ENCODE measurements around the gene DACH1.
"Not testable (repeated sequence)": the region's sequence is repeated elsewhere in the genome, so short reads cannot be mapped to it uniquely, and the experiment has no call there.

The DACH1 gene

DNA sequence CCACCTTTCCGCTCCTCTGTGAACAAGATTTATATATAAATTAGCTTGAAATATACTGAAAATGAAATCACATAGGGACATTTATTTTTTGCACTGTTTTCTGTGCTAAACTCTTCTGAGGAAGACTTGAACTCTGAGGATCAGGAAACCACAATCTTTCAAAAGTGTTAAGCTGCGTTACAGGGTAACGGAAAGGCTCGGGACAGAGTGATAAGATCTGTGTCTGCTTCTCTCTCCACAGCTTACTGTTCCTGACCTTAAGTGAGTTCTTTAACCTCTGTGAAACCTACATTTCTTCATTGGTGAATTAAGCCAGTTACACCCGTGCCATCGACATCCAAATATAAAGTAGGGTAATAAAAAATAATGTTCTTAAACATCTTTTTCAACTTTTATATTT lies 38.9 kb downstream of the DACH1 start:
- DNase-seq: no peak

DNA sequence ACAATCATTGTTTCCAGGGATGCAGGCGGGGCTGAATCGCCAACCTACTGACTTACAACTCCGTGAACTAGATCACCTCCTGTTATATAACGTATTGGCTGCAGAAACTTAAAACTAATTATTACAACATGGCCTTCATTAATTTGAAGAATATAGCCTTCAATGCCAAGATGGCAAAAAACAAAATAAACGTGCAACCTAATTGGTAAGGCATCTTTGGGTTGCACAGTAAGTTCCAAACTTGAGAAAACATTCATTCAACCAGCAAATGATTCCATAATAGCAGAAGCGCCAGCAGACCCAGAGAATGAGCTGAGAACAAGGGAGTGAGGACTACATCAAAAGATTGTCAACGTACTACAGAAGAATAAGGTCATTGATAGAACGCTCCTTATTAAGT lies 39.8 kb downstream of the DACH1 start:
- no peak for DNase-seq

DNA sequence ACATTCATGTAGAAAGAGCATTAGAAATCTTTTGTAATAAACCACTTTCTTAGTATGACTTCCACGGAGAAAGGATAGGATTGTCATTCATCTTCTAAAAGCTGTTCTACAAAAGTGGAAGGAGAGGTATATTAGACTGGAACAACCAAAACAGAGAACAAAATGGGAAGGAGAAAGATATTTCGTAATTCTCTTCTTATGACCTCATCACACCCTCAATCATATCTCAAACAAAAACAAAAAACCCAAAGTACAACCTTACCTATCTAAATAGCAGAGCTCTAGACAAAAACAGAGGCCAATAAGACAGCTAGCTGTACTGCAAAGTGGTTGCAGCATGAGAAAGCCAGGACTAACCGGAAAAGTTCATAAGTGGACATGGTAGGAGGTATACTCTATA lies 46.3 kb downstream of the DACH1 start:
- no peak for DNase-seq

DNA sequence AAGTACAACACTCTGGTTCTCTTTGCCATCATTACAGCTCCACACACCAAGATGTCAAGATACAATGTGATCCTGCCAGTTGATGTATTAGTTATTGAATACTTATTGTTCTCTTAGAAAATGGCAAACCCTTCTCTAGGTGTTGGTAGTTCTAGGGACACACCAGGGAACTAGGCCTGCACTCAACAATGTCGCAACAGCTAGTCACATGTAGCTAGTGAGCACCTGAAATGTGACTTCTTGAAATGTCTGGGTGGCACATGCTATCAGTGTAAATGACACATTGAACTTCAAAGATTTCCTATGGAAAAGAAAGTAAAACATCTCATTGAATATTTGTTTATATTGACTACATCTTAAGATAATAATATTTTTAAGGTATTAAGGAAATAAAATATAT lies 49.7 kb downstream of the DACH1 start:
- DNase-seq: no peak

DNA sequence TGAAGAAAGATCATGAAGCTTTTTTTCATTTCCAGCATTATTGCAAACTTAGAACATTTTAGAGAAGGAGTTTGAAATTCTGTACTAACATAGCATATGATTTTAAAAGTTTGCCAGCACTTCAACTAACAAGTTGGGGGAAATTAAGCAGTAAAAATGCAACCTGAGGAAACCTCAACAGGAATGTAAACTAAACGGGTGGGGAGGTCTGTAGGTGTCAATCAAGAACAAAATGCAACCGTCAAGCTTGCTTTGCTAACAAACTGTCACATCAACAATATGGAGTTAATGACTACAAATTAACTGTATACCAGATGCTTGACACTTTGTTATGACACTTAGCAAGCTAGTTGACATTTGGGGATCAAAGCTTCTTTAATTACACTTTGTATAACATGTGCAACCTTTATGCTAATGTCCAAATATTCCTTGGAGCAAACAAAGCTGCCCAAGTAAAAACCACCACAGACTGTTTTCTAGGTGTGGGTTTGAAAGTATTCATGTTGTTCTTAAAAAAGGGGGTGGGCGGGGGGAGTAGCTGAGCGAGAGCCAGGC lies 52.1 kb downstream of the DACH1 start:
- no peak for DNase-seq

DNA sequence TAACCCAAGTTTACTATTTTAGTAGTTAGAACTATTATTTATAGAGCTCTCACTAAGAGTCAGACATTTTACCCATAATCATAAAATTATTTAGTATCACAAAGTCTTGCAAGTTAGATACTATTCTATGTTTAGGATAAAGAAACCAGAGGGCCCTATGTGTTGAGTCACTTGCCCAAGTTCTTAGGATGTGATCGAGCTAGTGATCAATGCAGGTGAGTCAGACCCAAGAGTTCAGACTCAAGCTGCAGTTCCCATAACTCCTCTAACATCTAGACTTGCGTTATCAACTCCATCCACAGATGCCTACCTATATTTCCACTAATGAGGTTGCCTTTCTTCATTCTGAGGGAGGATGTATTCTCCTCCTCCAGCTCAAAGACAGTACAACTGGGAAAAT lies 53.8 kb downstream of the DACH1 start:
- DNase-seq: no peak

DNA sequence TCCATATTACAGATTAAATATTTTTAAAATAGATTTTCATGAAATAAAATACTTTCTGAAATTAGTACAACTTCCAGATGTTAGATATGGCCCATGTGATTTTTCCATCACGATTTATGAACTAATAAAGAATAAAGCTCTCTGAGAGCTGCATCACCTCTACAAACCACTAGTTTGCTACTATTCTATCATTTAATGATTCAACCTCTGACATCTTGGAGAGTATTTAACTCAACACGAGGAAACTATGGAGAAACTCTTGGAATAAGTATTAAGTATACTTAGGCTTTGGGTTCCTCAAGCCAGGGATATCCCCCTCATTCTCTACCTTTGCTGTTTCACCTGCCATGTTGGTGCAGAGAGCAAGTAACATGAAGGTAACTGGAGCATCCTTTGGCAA lies 55.7 kb downstream of the DACH1 start:
- no peak for DNase-seq

DNA sequence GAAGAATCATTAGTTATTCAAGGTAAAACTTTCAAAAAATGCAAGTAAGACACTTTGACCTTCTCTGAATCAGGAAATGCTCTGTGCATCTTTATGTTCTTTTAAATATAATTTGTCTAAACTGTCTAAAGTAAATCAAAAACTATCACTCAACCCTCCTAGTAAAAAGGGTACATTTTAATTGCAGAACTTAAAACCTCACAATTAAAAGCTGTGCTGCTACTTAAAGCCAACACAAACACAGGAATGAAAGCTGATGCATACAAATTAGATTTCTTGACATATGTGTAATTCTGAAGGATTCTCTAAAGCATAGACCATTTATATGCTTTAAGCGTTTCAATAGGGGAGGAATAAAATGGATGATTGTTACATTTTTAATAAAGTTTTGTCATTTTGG lies 58.3 kb downstream of the DACH1 start:
- DNase-seq: no peak

DNA sequence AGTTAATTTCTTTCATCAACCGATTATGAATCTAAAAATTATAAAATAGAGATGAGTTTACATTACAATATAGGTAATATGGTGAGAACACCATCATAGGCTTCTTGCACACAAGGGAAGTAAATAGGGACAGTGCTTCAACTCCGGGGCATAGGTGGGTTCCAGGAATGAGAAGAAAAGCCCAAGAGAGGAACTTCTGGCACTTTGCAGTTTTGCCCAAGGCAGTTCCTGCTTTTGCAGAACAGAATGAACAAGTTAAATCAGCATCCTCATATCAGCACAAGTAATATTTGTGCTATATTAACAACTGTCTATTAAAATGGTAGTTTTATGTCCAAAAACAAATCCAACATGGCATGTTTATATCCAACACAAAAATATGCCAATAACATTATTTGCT lies 60.1 kb downstream of the DACH1 start:
- DNase-seq: no peak

DNA sequence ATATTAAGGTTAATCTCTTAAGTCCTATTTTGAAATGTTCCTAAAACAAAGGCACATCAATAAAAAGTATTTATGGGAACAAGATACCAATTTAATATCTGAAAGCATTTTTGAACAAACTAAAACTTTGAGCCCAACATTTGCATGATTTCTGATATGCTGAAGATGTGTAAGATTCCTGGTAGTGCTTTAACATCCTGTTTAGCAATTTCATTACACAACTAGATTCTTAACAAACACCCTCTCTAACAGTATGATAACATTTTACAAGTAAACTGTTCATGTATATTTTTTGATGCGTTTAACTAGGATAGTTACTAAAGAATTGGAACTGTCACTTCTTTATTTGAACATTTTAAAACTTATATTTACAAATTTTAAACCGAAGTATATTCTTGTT lies 63.9 kb downstream of the DACH1 start:
- no peak for DNase-seq

DNA sequence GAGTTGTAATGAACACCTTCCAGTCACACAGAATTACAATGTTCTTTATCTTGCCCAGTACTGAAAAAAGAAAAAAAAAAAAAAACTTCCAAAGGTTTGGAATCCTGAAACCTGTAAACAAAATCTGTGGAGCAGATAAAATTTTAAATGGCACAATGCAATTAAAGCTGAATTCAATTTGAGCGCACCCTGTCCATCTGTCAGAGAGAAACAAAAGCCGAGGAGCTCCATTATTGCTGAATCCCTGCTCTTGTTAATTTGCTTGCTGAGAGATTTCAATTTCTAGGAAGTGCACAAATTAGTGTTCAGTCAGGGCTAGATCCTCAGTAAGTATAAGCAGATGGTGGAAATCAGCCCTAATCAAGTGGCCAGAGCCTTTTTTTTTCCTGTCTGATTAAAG lies 65.2 kb downstream of the DACH1 start:
- DNase-seq: no peak

DNA sequence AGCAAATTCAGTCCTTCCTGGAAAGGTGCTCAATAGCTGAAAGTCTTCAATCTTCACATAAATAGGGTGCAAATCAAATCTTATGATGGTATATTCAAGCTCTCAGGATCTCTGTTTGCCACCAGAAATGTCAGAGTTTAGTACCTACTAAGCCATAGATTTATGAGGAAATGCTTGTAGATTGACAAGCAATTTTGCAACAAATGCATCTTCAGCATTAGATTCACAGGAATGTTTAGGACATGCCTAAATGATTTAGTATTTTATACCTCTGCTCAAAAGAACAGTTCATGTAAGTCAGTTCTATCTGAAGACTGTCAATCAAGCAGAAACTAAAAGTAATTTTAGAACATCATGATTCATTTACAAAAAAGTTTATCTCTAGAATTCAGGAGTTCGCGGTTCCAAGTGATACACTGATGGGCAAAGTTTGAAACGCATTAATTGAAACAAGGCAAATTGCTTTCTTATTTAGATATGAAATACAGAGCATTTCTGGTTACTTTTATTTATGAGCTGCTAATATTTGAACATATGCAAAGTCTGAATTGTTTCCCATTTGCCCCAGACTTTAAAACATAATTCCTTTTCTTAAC lies 65.7 kb downstream of the DACH1 start:
- DNase-seq: no peak

DNA sequence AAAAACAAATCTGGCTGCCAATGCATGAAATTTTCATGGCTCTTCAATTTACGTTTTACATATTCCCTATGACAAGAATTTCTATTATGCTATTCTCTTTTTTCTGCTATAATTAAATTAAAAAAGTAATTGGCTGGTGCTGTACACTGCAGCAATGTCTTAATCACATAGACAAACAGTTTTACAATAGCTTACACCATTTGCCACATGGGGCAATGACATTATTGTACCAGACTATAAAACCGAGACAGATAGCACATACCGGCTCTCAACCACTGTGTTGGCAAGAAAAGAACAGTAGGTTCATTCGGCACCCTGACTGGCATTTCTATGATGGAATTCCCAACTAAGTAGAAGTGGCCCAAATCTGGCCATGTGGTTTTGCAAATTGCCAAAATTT lies 67.7 kb downstream of the DACH1 start:
- no peak for DNase-seq

DNA sequence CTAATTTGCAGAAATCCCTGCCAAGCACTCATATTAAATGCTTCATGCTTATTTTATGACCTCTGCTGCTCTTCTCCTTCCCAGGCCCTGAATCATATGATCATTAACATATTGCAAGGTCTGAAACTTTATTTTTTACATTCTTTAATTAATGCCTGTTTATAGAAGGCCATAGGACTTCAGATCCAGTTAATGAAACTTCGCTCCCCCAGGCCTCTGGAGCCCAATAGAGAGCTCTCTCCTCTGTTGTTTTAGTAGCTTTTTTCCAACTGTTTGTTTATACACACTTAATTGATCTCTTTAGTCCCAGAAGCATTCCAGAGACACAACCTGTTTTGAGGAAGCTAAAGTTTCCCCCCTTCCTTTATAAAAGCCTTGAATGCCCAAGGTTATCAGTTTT lies 68.3 kb downstream of the DACH1 start:
- no peak for DNase-seq

DNA sequence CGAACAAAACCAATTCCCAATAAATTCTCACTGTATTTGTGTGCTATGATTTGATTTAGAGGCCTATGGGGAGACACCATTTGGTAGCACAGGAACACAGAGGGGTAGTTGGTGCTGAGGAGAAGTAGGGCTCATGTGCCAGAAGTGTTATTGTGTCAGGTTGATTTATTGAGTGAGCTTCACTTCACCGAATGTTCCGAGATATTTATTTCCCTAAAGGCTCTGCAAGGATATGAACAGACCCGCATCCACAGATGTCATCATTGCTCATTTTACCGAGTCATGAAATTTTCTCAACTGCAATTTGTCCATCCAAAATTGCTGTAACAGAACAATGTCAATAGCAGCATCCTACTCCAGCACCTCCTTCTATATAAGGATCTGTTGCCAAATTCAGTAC lies 69.5 kb downstream of the DACH1 start:
- DNase-seq: no peak

DNA sequence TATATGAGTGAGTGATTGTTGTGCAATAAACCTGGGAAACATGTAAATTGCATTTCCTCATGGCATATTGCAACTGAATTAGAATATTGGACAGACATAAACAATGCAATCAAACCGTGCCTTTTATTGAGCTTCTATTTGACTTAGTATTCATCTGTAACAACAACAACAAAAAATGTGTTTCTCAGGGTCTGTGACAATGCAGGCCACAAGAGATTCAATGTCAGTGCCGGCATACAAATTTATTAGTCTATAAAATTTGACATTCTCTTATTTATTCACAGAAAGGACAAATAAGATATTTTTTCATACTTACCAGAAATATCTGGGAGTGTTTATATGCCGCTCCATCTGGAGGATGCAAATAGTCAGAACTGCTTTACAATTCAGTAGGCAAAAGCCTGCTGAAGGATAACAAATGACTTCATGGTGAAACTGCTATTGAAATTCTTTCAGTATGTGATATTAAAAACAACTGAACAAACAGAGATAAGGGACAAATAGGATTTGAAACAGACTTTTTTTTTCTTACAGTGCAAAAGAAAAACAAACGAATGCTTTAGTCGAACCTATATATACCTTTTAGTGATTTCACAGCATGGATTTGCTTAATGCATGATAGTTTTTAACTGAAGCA lies 77.2 kb downstream of the DACH1 start:
- DNase-seq: no peak

DNA sequence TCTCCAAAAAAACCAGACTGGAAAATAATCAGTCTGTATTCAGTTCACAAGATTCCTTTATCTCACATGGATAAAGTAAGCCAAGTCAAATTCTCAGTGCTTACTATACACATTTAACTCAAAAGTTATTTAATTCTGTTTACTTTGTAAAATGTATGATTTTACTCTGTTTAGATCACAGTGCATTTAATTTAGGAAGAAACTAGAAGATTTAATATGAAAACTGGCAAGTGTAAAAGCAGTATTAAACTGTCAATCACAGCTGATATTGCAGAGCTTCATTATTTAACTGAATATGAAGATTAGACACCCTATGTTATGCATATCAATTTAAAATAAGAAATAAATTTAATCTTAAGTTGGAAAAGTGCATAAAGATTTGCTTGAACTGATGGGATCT lies 78.0 kb downstream of the DACH1 start:
- DNase-seq: no peak

DNA sequence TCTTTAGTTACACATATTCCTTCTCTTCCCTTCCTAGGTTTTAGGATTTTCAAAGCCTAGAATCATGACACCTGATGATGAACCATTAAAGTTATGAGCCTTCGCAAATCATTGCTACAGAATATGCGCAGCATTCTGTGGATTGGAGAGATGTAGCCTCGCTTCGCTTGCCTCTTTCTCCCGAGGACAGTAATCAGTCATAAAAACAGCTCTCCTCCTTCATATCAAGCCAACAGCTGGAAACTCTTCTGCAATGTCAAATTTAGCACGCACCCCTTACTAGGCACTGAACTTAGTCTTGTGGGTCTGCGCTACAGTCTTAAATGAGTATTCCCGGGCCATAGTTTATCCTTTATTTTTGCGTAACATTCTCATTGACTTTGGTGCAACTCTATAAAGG lies 79.6 kb downstream of the DACH1 start:
- DNase-seq: no peak

DNA sequence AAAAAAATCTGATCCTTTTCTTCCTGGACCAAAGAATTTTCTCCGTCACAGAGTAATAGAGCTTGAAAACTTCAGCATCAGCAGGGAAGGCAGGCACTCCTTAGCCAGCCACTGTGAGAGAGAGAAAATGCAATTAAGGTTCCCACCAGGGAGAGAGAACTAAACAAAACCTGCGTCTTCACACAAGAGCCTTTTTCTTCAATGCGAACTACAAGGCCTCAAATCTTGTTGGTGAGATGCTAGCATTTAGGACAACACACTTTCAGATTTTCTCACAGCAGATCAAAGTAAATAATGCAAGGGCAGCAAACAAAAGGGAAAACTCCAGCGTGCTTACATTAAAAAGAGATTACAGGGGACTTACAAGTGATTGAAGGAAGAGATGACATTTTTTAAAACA lies 80.1 kb downstream of the DACH1 start:
- DNase-seq: no peak

DNA sequence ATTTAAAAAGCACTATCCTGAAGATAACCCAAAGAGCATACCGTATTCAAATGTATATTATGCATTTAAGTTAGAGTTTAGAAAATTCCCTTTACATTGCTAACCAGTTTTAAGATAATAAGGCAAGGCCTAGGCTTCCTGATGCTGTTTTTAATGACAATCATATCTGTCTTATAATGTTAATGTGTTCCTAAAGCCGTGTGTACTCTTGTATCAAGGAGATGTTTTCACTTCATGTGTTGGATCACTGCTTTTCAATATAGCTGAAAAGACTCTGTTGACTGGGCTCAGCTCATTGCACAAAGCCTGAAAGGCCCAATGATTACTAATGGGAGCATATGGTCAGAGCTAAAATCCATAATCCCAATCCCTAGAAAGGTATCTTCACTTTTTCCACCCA lies 81.6 kb downstream of the DACH1 start:
- DNase-seq: no peak

DNA sequence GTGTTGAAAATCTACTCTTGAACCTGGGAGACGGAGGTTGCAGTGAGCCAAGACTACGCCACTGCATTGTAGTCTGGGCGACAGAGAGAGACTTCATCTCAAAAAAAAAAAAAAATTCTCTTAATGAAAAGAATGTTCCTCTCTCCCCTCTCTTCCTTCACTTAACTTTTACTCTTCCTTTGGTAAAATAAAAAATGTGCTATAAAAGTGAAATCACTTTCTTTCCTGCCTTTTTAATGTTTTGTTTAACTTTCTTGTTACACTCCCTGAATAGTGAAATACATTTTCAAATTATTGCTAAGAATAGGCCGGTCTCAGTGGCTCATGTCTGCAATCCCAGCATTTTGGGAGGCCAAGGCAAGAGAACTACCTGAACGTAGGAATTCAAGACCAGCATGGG lies 86.5 kb downstream of the DACH1 start:
- DNase-seq: no peak

DNA sequence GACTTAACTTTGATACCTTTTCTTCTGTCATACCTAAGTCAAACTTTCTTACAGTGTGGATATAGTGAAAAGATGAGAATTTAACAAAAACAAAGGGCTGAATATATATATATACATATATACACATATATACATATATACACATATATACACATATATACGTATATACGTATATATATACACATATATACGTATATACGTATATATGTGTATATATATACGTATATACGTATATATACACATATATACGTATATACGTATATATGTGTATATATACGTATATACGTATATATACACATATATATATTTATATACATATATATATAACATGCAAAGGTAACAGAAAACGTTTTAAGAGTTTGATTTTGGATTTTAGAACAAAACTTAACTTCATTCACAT lies 88.0 kb downstream of the DACH1 start:
- DNase-seq: not testable (repeated sequence)

DNA sequence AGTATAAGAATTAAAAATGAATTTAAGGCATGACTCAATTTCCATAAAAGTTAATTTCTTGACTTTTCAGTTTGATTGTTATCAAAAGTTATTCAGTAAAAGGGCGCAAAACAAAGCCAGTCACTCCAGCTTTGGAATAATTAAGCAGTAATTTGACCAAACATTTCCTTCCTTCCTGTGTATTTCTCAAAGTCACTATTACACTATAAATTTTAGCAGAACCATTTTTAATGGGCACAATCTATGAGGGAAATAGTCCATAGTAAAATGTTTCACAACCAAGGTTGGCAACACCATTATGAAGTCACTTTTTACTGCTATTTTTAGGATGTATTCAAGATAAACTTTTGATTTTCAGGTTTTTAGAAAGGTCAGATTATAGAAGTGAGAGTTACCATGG lies 91.0 kb downstream of the DACH1 start:
- DNase-seq: no peak

DNA sequence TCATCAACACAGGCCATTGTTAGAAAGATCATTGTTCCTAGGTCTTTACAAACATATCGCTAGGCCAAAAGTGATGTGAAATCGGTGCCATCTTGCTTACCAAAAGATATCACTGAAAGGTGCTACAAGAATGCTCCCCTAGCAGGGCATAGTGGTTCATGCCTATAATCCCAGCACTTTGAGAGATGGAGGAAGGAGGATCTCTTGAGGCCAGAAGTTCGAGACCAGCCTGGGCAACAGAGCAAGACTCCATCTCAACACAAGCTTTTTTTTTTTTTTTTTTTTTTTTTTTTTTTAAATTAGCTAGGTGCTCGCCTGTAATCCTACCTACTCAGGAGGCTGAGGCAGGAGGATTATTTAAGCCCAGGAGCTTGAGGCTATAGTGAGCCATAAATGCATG lies 92.1 kb downstream of the DACH1 start:
- DNase-seq: no peak

DNA sequence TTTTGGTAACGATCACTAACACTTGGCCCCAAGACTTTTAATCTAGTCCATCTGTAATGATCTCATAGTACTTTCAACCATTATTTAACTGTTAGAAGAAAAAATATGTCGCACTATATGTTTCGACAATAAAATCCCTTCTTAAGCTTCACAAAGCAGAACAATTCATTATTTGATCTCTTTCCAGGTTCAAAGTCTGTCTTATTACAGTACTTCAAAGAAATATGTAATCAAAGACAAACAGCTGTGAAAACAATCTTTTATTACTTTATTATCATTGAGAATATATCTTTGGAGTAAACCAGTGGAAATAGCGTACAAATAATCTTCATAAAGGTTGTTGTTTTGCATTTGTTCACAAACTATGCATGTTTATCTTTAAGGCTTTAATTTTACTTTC lies 93.5 kb downstream of the DACH1 start:
- no peak for DNase-seq
